ENCODE measurements around the gene CHAMP1.

Gene CHAMP1

GRCh38 chr13:114288157-114288591 lies 26.1 kb upstream of the CHAMP1 start:
- no peak for TF ChIP-seq NFIC (IDR thresholded peaks at IDR 0.05)
- no peak for TF ChIP-seq YY1 (IDR thresholded peaks at IDR 0.05; ENCODE audit: low read depth)
- TF ChIP-seq CEBPB (IDR thresholded peaks at IDR 0.05) = no peak
- no peak for TF ChIP-seq REST (IDR thresholded peaks at IDR 0.05; ENCODE audit: low read depth)
- no peak for TF ChIP-seq EGR1 (IDR thresholded peaks at IDR 0.05)
- TF ChIP-seq EP300 (IDR thresholded peaks at IDR 0.05; ENCODE audit: borderline replicate concordance) = no peak
- no peak for TF ChIP-seq ZBTB7A (IDR thresholded peaks at IDR 0.05; ENCODE audit: low read depth)
- no peak for TF ChIP-seq TEAD4 (IDR thresholded peaks at IDR 0.05)
- no peak for TF ChIP-seq USF1 (IDR thresholded peaks at IDR 0.05)
- no peak for TF ChIP-seq CREB1 (IDR thresholded peaks at IDR 0.05; ENCODE audit: low read depth)

GRCh38 chr13:114296448-114296847 lies 17.9 kb upstream of the CHAMP1 start:
- TF ChIP-seq EGR1 (IDR thresholded peaks at IDR 0.05) = no peak
- TF ChIP-seq YY1 (IDR thresholded peaks at IDR 0.05; ENCODE audit: low read depth) = no peak
- no peak for TF ChIP-seq CREB1 (IDR thresholded peaks at IDR 0.05; ENCODE audit: low read depth)
- no peak for TF ChIP-seq NFIC (IDR thresholded peaks at IDR 0.05)
- no peak for TF ChIP-seq RAD21 (IDR thresholded peaks at IDR 0.05; ENCODE audit: low read depth)
- TF ChIP-seq TCF12 (IDR thresholded peaks at IDR 0.05; ENCODE audit: low read depth) = no peak
- no peak for TF ChIP-seq MAX (IDR thresholded peaks at IDR 0.05)
- no peak for TF ChIP-seq USF1 (IDR thresholded peaks at IDR 0.05)
- no peak for TF ChIP-seq ZBTB7A (IDR thresholded peaks at IDR 0.05; ENCODE audit: low read depth)
- TF ChIP-seq TAF1 (IDR thresholded peaks at IDR 0.05; ENCODE audit: low read depth) = no peak
- no peak for TF ChIP-seq REST (IDR thresholded peaks at IDR 0.05; ENCODE audit: low read depth)
- no peak for TF ChIP-seq TEAD4 (IDR thresholded peaks at IDR 0.05)
- no peak for TF ChIP-seq FOXM1 (IDR thresholded peaks at IDR 0.05; ENCODE audit: borderline replicate concordance, low read depth)
- no peak for TF ChIP-seq EP300 (IDR thresholded peaks at IDR 0.05; ENCODE audit: borderline replicate concordance)
- no peak for TF ChIP-seq CEBPB (IDR thresholded peaks at IDR 0.05)

GRCh38 chr13:114296902-114297301 lies 17.4 kb upstream of the CHAMP1 start:
- no peak for TF ChIP-seq REST (IDR thresholded peaks at IDR 0.05; ENCODE audit: low read depth)
- TF ChIP-seq USF1 (IDR thresholded peaks at IDR 0.05) = no peak
- no peak for TF ChIP-seq EGR1 (IDR thresholded peaks at IDR 0.05)
- no peak for TF ChIP-seq TEAD4 (IDR thresholded peaks at IDR 0.05)
- TF ChIP-seq ZBTB7A (IDR thresholded peaks at IDR 0.05; ENCODE audit: low read depth) = no peak
- TF ChIP-seq CEBPB (IDR thresholded peaks at IDR 0.05) = no peak
- TF ChIP-seq YY1 (IDR thresholded peaks at IDR 0.05; ENCODE audit: low read depth) = no peak
- no peak for TF ChIP-seq CREB1 (IDR thresholded peaks at IDR 0.05; ENCODE audit: low read depth)
- TF ChIP-seq MAX (IDR thresholded peaks at IDR 0.05) = no peak
- no peak for TF ChIP-seq FOXM1 (IDR thresholded peaks at IDR 0.05; ENCODE audit: borderline replicate concordance, low read depth)
- TF ChIP-seq RAD21 (IDR thresholded peaks at IDR 0.05; ENCODE audit: low read depth) = no peak
- TF ChIP-seq TAF1 (IDR thresholded peaks at IDR 0.05; ENCODE audit: low read depth) = no peak
- no peak for TF ChIP-seq NFIC (IDR thresholded peaks at IDR 0.05)
- no peak for TF ChIP-seq TCF12 (IDR thresholded peaks at IDR 0.05; ENCODE audit: low read depth)
- TF ChIP-seq EP300 (IDR thresholded peaks at IDR 0.05; ENCODE audit: borderline replicate concordance) = no peak

GRCh38 chr13:114298866-114299265 lies 15.4 kb upstream of the CHAMP1 start:
- TF ChIP-seq CREB1 (IDR thresholded peaks at IDR 0.05; ENCODE audit: low read depth) = no peak
- no peak for TF ChIP-seq CEBPB (IDR thresholded peaks at IDR 0.05)
- TF ChIP-seq ZBTB7A (IDR thresholded peaks at IDR 0.05; ENCODE audit: low read depth) = no peak

All from Ishikawa (cell line).